ENCODE measurements around the gene ARFIP1.
"Not testable (repeated sequence)": the region's sequence is repeated elsewhere in the genome, so short reads cannot be mapped to it uniquely, and the experiment has no call there.

Gene ARFIP1

GRCh38 chr4:152779513-152780266 lies at the start of gene ARFIP1, which contains the start of gene TIGD4:
ARFIP1 (plus strand) TSS chr4:152779954; CDS start chr4:152829634, 49,680 bp downstream.
TIGD4 (minus strand) TSS chr4:152779730; CDS start chr4:152771004, 8,726 bp downstream.
- peak; percentile 92 for DNase-seq

GRCh38 chr4:152731997-152732396 lies 47.8 kb upstream of the ARFIP1 start:
- no peak for DNase-seq

GRCh38 chr4:152734015-152734698 lies 45.6 kb upstream of the ARFIP1 start:
- DNase-seq = no peak

- DNase-seq = no peak
Measured at GRCh38 chr4:152734699-152735050, 45.1 kb upstream of the ARFIP1 start.

GRCh38 chr4:152735396-152735859 lies 44.3 kb upstream of the ARFIP1 start:
- DNase-seq = no peak

GRCh38 chr4:152735906-152736305 lies 43.8 kb upstream of the ARFIP1 start:
- no peak for DNase-seq

GRCh38 chr4:152738827-152739226 lies 40.9 kb upstream of the ARFIP1 start:
- DNase-seq = no peak

GRCh38 chr4:152747444-152747843 lies 32.3 kb upstream of the ARFIP1 start:
- DNase-seq = no peak

- DNase-seq = no peak
Measured at GRCh38 chr4:152748619-152749018, 31.1 kb upstream of the ARFIP1 start.

- DNase-seq = no peak
Measured at GRCh38 chr4:152763796-152764195, 16.0 kb upstream of the ARFIP1 start.

- not testable (repeated sequence) for DNase-seq
Measured at GRCh38 chr4:152765069-152765737, 14.6 kb upstream of the ARFIP1 start.

- no peak for DNase-seq
Measured at GRCh38 chr4:152771741-152772533, 7.8 kb upstream of the ARFIP1 start.

GRCh38 chr4:152773339-152773738 lies 6.4 kb upstream of the ARFIP1 start:
- DNase-seq = no peak

GRCh38 chr4:152773953-152774352 lies 5.8 kb upstream of the ARFIP1 start:
- DNase-seq = no peak

GRCh38 chr4:152776352-152776751 lies 3.4 kb upstream of the ARFIP1 start:
- DNase-seq = no peak

GRCh38 chr4:152777488-152777887 lies 2.3 kb upstream of the ARFIP1 start:
- DNase-seq = no peak

- no peak for DNase-seq
Measured at GRCh38 chr4:152778656-152779512, 870 bp upstream of the ARFIP1 start.

GRCh38 chr4:152780267-152780778 lies 569 bp downstream of the ARFIP1 start:
- DNase-seq = no peak

- DNase-seq = no peak
Measured at GRCh38 chr4:152784490-152785350, 5.0 kb downstream of the ARFIP1 start.
